ENCODE results near the gene UBALD2.
"Not testable (repeated sequence)": the region's sequence is repeated elsewhere in the genome, so short reads cannot be mapped to it uniquely, and the experiment has no call there.

The UBALD2 gene

GRCh38 chr17:76266244-76266938 lies 1.2 kb downstream of the UBALD2 start:
- no peak for DNase-seq

- no peak for DNase-seq
Measured at GRCh38 chr17:76267051-76267576, 2.0 kb downstream of the UBALD2 start.

GRCh38 chr17:76267581-76268001 lies 2.4 kb downstream of the UBALD2 start:
- DNase-seq: not testable (repeated sequence)

- peak in 3 of 4 experiments; percentile 38 to 58 (median 38) for DNase-seq
Measured at GRCh38 chr17:76268015-76268749, 3.0 kb downstream of the UBALD2 start.

GRCh38 chr17:76268991-76269981 lies 4.1 kb downstream of the UBALD2 start:
- DNase-seq: no peak

GRCh38 chr17:76270127-76270592 lies 5.0 kb downstream of the UBALD2 start:
- no peak for DNase-seq

GRCh38 chr17:76270770-76271668 lies 5.9 kb downstream of the UBALD2 start:
- no peak for DNase-seq

GRCh38 chr17:76271669-76272540 lies 6.8 kb downstream of the UBALD2 start:
- DNase-seq: peak; percentile 62 to 77 (median 66)

GRCh38 chr17:76272541-76273444 lies 7.6 kb downstream of the UBALD2 start:
- DNase-seq: peak in 2 of 4 experiments; percentile 50 to 63

GRCh38 chr17:76273445-76274111 lies 8.4 kb downstream of the UBALD2 start:
- no peak for DNase-seq

- DNase-seq: no peak
Measured at GRCh38 chr17:76274112-76274956, 9.2 kb downstream of the UBALD2 start.

GRCh38 chr17:76275382-76276068 lies 10.4 kb downstream of the UBALD2 start:
- DNase-seq: no peak

- no peak for DNase-seq
Measured at GRCh38 chr17:76276069-76276431, 10.9 kb downstream of the UBALD2 start.

- DNase-seq: no peak
Measured at GRCh38 chr17:76276461-76277299, 11.5 kb downstream of the UBALD2 start.

- no peak for DNase-seq
Measured at GRCh38 chr17:76277300-76278267, 12.4 kb downstream of the UBALD2 start.

Data from activated naive CD4-positive, alpha-beta T cell (primary cell).